ENCODE results near the gene MRFAP1.

MRFAP1 gene

DNA sequence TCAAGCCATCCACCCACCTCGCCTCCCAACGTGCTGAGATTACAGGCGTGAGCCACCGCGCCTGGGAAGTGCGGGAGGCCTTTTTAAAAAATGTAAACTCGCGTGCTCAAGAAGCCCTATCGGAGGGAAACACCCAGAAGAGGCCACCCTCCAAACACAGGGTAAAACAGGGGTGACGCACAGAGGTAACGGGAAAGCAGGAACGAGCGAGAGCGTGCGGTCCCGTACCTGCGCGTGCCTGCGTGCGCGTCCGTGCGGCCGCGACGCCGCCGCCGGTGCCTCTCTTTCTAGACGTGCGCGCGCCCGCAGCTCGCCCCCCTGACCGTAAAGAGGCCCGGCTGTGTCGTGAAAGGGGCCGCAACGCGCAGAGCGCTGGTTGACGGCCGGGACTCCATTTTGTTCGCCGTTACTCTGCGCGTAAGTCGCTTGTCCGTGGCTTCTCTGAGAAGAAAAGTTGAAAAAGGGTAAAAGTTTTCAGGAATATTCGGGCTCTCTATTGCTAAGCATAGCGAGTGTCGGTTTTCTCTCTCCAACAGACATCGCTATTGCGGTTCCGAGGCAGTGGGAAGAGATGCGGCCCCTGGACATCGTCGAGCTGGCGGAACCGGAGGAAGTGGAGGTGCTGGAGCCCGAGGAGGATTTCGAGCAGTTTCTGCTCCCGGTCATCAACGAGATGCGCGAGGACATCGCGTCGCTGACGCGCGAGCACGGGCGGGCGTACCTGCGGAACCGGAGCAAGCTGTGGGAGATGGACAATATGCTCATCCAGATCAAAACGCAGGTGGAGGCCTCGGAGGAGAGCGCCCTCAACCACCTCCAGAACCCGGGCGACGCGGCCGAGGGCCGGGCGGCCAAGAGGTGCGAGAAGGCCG, at the start of gene MRFAP1:
Gene MRFAP1 (plus strand): TSS at position 394 of the 872 bp plus-strand sequence. CDS start 178 bp downstream, at position 572.
- peak; percentile 99 for DNase-seq

DNA sequence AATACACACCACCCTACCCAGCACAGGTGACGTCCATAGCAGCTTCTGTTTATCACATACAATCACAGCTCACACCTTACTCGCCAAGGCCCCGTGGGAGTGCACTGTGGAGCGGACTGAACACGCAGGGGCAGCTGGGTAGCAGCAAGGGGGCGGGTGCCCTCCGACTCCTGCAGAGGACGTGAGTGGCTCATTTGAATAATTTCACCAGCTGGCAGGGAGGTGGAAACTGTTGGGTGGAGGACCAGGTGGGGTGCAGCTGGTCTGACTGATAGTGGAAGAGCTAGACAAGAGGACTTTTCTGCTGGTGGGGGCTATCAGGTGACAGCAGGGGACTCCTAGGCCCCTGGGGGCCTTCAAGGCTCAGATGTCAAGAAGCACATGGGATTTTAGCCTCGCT, 49.2 kb upstream of the MRFAP1 start:
- DNase-seq, result no peak

DNA sequence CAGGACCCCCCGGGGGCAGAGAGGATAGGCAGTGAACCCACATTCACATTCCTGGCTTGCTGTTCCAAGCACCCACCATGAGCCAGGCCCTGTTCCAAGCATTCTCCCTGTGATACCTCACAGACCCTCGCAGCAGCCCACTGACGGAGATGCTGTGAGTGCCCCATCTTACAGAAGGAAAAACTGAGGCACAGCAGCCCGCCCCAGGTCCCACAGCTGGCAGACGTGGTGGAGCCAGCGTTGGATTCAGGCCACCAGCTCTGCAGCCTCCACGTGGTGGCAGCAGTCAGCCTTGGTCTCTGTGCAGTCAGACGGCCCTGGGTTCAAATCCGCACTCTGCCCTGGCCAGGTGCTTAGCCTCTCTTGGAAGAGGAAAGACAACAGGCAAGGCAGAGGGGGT, 48.7 kb upstream of the MRFAP1 start:
- DNase-seq, result no peak

GRCh38 chr4:6592804-6593563, 47.5 kb upstream of the MRFAP1 start:
- no peak for DNase-seq

- DNase-seq, result no peak
Measured at GRCh38 chr4:6594341-6594740, 46.1 kb upstream of the MRFAP1 start.

DNA sequence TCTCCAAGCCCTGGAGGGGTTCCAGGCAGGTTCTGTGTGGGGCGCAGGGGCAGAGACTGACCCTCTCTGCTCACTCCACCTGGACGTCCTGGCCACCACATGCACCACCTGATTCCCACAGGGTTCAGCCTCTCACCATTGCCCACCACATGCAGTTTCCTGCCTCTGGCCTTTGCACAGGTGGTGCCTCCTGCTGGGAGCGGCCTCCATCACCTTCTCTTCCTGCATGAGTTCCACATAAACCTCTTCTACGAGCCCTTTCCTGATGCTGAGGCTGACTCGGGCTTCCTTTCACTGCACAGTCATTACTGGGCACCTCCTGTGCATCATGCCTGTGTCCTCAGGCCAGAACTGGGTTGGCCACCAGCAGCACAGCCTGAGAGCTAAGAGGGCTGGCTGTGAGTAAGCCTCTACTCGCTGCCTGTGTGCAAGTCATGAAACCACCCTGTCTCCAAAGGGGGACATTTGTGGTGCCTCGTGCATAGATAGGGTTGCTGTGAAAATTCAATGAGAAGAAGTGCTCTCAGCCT, 45.6 kb upstream of the MRFAP1 start:
- DNase-seq, result no peak

- no peak for DNase-seq
Measured at GRCh38 chr4:6595897-6596537, 44.5 kb upstream of the MRFAP1 start.

DNA sequence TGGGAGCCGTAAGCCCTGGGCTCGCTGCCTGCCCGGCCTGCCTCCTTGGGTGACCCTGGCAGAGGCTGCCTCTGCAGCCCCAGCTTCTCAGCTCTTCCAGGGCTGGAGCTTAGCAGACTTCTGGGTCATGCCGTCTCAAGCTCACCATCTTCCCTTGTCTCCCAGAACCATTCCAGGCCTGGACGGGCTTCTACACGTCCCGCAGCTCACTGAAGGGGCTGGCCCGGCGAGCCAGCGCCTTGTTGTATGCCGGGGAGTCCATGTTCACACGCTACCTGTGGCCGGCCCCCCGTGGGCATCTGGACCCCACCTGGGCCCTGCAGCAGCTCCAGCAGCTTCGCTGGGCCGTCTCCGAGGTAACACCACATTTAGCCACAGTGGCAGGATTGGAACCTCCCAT, 43.5 kb upstream of the MRFAP1 start:
- DNase-seq, result no peak

DNA sequence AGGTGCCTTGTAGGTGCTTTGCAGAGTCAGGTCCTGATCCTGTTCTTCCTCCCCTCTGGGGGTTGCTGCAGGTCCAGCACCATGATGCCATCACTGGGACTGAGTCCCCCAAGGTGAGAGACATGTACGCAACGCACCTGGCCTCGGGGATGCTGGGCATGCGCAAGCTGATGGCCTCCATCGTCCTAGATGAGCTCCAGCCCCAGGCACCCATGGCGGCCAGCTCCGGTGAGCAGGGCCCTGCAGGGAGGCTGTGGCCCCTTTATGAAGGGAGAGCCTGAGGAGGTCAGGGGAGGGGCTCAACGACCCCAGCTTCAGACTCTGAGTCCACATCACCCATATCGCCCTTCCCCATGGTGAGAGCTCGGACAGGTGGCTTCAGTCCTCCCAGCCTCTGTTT, 42.4 kb upstream of the MRFAP1 start:
- no peak for DNase-seq

- DNase-seq, result no peak
Measured at GRCh38 chr4:6598641-6599040, 41.8 kb upstream of the MRFAP1 start.

DNA sequence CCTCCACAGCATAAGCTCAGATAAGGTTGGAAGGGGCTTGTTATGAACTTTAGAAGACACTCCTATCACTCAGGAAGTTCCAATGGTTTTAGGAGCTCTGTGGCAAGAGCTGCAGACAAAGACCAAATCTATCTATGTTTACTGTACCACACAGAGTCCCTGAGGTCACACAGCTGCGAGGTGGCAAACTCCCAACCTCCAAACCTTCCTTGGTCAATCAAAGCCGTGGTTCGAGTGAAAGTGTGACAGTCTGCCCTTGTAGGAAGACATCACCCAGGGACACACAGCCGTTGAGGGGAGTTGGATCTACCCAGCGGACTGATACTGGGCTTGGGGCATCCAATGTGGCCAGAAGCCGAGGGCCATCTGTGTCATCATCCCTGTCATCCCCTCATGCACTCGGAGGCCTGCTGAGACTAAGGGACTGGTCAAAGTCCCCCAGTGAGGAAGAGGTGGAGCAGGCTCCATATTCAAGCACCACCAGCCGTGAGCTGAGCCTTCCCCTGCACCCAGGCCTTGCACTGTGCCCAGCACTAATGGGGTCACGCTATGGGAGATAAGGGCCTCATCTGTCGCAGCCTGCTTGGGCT, 38.7 kb upstream of the MRFAP1 start:
- no peak for DNase-seq

DNA sequence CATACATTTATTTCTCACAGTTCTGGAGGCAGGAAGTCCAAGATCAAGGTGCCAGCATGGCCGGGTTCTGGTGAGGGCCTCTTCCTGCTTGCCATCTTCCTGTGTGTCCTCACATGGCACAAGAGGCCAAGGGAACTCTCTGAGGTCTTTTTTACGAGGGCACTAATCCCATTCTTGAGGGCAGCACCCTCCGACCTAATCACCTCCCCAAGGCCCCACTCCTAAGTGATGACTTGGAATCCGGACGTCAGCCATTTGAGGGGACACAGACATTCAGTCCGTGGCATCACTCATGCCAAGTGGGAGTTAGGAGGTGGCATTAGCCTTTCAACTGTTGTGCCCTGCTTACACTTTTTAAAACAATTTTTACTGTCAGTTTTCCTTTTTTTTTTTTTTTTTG, 38.2 kb upstream of the MRFAP1 start:
- DNase-seq, result no peak

DNA sequence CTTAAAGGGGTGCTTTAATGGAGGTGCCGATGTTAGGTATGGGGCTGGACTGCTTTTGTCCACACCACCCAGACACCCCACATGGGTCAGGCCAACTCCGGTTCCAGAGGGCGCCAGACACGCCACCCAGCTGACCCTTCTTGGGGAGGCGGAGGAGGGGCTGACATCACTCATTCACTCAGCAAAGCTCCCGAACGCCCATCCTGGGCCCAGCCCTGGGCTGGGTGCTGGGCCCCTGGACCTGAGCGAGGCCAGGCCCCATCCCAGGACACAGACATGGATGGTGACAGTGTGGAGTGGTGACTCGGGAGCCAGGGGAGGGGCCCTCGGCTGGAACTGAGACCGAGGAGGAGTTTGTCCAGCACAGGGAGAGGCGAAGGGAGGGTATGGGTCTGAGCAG, 37.4 kb upstream of the MRFAP1 start:
- DNase-seq, result no peak

GRCh38 chr4:6605114-6605513, 35.4 kb upstream of the MRFAP1 start:
- no peak for DNase-seq

DNA sequence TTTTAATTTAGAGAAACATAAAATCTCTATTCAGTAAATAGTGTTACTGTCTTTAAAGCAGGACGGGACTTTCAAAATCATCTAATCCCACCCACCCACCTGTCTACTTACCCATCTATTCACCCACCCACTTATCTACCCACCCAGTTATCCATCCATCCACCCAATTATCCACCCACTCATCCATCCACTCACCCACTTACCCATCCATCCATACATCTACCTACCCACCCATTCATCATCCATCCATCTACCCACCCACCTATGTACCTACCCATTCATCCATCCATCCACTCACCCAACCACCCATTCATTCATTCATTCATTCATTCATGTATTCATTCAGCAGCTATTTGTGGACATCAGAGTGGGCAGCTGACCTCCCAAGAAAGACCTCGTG, 34.9 kb upstream of the MRFAP1 start:
- no peak for DNase-seq

- no peak for DNase-seq
Measured at GRCh38 chr4:6606465-6607235, 33.8 kb upstream of the MRFAP1 start.

DNA sequence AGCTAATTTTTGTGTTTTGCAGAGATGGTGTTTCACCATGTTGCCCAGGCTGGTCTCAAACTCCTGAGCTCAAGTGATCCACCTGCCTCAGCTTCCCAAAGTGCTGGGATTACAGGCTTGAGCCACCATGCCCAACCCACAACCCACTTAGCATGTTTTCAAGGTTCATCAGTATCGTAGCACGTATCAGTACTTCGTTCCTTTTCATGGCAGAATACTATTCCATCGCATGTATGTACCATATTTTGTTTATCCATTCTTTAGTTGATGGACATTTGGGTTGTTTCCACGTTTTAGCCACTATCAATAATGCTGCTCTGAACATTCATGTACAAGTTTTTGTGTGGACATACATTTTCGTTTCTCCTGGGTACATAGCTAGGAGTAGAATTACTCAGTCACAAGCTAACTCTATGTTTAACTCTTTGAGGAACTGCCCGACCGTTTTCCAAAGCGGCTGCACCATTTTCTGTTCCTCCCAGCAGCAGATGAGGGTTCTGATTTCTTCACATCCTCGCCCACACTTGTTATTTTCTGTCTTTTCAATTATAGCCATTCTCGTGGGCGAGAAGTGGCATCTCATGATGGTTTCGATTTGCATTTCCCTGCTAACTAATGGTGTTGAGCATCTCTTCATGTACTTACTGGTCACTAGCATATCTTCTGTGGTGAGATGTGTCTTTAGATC, 33.0 kb upstream of the MRFAP1 start:
- no peak for DNase-seq

GRCh38 chr4:6608758-6609414, 31.6 kb upstream of the MRFAP1 start:
- DNase-seq, result no peak

GRCh38 chr4:6609415-6610079, 30.9 kb upstream of the MRFAP1 start:
- no peak for DNase-seq

DNA sequence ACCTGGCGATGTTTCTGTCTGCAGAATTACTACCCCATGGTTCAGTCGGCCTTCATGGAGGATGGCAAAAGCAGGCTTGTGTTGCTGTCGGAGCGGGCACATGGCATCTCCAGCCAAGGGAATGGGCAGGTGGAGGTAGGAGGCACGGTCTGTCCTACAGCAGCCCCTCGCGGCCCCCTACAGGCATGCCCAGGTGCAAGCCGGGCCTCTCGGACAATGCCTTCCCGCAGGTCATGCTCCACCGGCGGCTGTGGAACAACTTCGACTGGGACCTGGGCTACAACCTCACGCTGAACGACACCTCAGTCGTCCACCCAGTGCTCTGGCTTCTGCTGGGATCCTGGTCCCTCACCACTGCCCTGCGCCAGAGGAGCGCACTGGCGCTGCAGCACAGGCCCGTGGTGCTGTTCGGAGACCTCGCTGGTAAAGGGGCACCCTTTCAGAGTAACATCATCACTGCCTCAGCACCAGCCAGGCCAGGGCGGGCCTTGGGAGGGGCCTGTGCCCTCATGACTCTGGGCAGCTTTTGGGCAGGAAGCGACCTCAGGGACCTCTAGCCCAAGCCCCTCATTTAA, 29.5 kb upstream of the MRFAP1 start:
- DNase-seq, result no peak

Data from retina (tissue), 1 donor.